Transverse colon (tissue), 4 donors: ENCODE data around the gene MAP4K1. TPM values are rescaled to one million over a fixed set of nuclear protein-coding genes. Genes with fewer than 3 reads are reported as not detected.

ENCODE experiments used
- DNase-seq: peaks from one replicate; pipeline ENCODE4 v3.0.0-alpha.2; 2019
- H3K27ac ChIP-seq, 4 donors: fragments of 200-600 bp; sonication (generic); 2 replicates each; pipeline ENCODE4 v1.5.1; 2016 to 2018; ENCODE audit warnings: inconsistent platforms in 4 of 4
- H3K27me3 ChIP-seq: fragments of 200-600 bp; sonication (generic); 2 replicates; pipeline ENCODE4 v1.5.1; 2017; ENCODE audit warnings: inconsistent platforms
- H3K36me3 ChIP-seq, 4 donors: fragments of 200-600 bp; sonication (generic); 2 replicates each; pipeline ENCODE4 v1.5.1; 2017 to 2019; ENCODE audit warnings: inconsistent platforms in 4 of 4
- H3K4me1 ChIP-seq, 4 donors: fragments of 200-600 bp; sonication (generic); 2 replicates each; pipeline ENCODE4 v1.5.1; 2017 to 2020; ENCODE audit warnings: inconsistent platforms in 4 of 4
- H3K4me3 ChIP-seq, 4 donors: fragments of 200-600 bp; sonication (generic); 1 replicate in 1 of 4; 2 replicates in 3 of 4; pipeline versions ENCODE4 v1.5.1 to v1.6.1; 2017 to 2019; ENCODE audit warnings: inconsistent platforms in 4 of 4
- H3K9me3 ChIP-seq, 2 donors: fragments of 200-600 bp; sonication (generic); 2 replicates each; pipeline ENCODE4 v1.5.1; 2017 to 2019; ENCODE audit warnings: inconsistent platforms in 2 of 2
- EP300 ChIP-seq: sonication (generic); formaldehyde crosslinking; IDR thresholded peaks from one replicate; pipeline ENCODE4 v1.6.1; 2017; ENCODE audit warnings: antibody characterized with exemption, low read depth
- POLR2A ChIP-seq: fragments of 450-650 bp; IDR thresholded peaks from one replicate; pipeline ENCODE4 v1.6.1; 2016; ENCODE audit warnings: antibody characterized with exemption, mild to moderate bottlenecking, moderate library complexity
- POLR2AphosphoS5 ChIP-seq, 3 donors: sonication (generic); formaldehyde crosslinking; IDR thresholded peaks; one replicate each; pipeline ENCODE4 v1.6.1; 2016; ENCODE audit warnings: antibody characterized with exemption in 3 of 3
- WGBS, 2 donors: methylation state at CpG; one replicate each; pipeline ENCODE4 v1.1.5; 2018; ENCODE audit warnings: low coverage in 1 of 2; 5-methylcytosine and 5-hydroxymethylcytosine counted together
- in situ Hi-C, 4 donors: fragments of 200-750 bp; cut with MboI; loops; one replicate each; pipeline versions ENCODE4 v1.15.0 to v1.15.1; 2017; ENCODE audit warnings: low sequenced_read_pairs in 3 of 4, low pct_ligation_motif_present in 1 of 4, low pct_unique_long_range_greater_than_20kb in 1 of 4
- intact Hi-C: fragments of 100-400 bp; cut with DNase I; formaldehyde crosslinking; loops from one replicate; pipeline ENCODE4 v1.15.1; 2023; ENCODE audit warnings: low total_unique reads
- total RNA-seq, 4 donors: library from RNA; depleted of rRNA; stranded (reverse); fragments of >200 nt; gene quantifications; one replicate each; pipeline ENCODE4 v1.1.0, GENCODE V29; 2016
- TF ChIP-seq, protein P1 (sequence below), 5 experiments: fragments of 200-600 bp in 3 of 5; fragments of 450-650 bp in 2 of 5; sonication (generic) in 3 of 5; IDR thresholded peaks; 1 replicate in 2 of 5; 2 replicates in 3 of 5; pipeline ENCODE4 v1.5.1; 2016 to 2017; ENCODE audit warnings: antibody characterized with exemption in 5 of 5, inconsistent platforms in 3 of 5, mild to moderate bottlenecking in 2 of 5, moderate library complexity in 1 of 5

MAP4K1 gene
- 10 to 100 TPM in 2 of 4 donors, 1 to 10 TPM in 1, not detected in 1; 4.0 to 49.0 (median 11.1) TPM for total RNA-seq

DNA sequence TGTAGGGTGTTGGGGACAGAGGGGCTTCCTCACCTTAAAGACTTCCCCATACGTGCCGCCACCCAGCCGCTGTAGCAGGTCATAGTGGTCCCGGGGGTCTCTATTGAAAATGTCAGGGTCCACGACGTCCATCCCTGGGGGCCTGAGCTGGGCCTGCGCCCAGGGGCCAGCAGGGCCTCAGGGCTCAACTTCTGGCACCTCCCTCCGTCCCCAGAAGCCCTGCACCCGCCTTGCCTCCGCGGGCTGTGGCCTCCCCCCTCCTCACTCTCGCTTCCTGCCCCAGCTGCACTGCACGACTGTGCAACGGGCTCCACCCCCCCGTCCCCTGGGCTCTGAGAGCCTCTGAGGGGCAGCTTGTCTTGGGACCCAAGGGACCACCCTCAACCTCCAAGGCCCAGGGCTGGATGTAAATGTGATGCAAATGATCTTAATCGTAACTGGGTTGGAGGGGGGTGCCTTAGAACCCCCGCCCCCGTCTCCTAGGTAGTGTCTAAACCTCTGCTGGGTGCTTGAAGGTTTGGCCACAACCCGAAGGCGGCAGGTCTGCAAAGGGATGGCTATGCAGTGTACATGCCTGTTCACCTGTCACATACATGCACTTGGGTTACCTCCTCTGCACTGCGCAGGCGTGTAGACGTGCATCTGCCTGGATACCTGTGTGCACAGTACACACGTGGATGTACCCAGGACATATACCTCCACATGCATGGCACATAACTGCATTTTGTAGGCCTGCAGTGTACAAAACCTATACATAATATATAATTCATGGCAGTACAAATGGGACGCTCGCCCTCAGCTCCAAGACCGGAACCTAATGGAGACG, at the start of gene MAP4K1:
MAP4K1 (minus strand) TSS at position 190 of the 826 bp plus-strand sequence; CDS start at position 132, 58 bp downstream.
- H3K27me3 ChIP-seq = no peaks in the 10 kb centered on the region
- no peaks in the 10 kb centered on the region for H3K9me3 ChIP-seq
- in situ Hi-C loops = loop anchor here in 2 of 4 donors (10.0 to 25.0 kb wide), 2 partner anchors 73 to 206 kb away; partner anchors contain the start of gene FAM98C (in 1 of the 2)
- intact Hi-C loops = no loop called here
- peak; percentile 78 for DNase-seq
- 20 to 51% methylated on average over 2 to 28 of the region's 28 CpGs for WGBS, 2 donors
- peaks cover 0 to 21% (median 9%) of the 10 kb centered on the region in 4 donors for H3K36me3 ChIP-seq
- TF ChIP-seq, protein P1, sequence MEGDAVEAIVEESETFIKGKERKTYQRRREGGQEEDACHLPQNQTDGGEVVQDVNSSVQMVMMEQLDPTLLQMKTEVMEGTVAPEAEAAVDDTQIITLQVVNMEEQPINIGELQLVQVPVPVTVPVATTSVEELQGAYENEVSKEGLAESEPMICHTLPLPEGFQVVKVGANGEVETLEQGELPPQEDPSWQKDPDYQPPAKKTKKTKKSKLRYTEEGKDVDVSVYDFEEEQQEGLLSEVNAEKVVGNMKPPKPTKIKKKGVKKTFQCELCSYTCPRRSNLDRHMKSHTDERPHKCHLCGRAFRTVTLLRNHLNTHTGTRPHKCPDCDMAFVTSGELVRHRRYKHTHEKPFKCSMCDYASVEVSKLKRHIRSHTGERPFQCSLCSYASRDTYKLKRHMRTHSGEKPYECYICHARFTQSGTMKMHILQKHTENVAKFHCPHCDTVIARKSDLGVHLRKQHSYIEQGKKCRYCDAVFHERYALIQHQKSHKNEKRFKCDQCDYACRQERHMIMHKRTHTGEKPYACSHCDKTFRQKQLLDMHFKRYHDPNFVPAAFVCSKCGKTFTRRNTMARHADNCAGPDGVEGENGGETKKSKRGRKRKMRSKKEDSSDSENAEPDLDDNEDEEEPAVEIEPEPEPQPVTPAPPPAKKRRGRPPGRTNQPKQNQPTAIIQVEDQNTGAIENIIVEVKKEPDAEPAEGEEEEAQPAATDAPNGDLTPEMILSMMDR (IDR thresholded peaks at IDR 0.05) = no peak
- TF ChIP-seq EP300 = no peak
- no peak for TF ChIP-seq POLR2AphosphoS5 (IDR thresholded peaks at IDR 0.05)
- TF ChIP-seq POLR2A = no peak
- peak within 1 kb of the TSS; percentile 56 to 95 (median 78) for H3K4me3 ChIP-seq
- peaks cover 11 to 20% (median 16%) of the 10 kb centered on the region in 4 donors for H3K4me1 ChIP-seq
- peak within 1 kb of the TSS; percentile 89 to 95 (median 92) for H3K27ac ChIP-seq

DNA sequence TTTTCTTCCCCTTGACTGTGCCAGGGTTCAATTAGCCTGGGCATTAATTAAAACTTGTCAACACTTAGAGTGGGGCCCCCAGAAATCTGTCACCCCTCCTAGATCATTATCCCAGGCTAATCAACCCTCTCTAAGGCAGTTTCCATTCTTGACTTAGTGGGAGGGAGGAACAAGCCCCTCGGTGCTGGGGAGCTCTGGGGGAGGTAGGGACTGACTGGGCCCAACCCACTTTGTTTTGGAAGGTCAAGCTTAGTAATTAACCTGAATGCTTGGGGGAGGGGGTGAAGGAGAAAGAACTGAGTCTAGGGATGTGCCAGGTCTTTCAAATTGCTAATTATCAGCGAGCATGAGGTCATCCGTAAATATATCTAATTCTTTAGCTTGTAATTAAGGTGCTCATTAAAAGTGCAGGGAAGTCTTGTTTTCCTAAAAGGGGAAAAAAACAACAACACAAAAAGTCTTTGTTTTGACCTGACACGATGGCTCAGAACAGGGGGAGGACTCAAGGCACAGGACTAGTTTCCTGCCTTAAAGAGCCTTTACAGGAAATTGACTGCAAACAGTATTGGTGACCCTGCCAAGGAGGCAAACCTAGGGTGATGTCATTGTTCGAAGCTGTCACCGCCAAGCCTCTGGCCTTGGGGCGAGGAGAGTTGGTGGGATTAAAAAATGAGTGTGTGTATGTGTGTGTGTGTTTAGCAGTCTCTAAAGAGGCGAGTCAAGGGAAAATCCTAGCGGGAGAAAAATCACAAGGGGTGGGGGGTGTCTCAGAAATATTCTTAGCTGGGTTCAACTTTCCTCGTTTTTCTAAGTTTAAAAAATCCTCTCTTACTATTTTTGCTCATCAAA, 49.1 kb upstream of the MAP4K1 start:
- Histone ChIP-seq H3K9me3 (no peaks in the 10 kb centered on the region), H3K4me1 (peaks cover 96 to 100% (median 99%) of the 10 kb centered on the region in 4 donors), H3K36me3 (no peaks in the 10 kb centered on the region), H3K27me3 (no peaks in the 10 kb centered on the region), H3K27ac (peak overlapping the region; percentile 99 to 100 (median 99)), H3K4me3 (no peak overlapping the region)
- WGBS, 2 donors = 25 to 33% methylated on average over 9 to 10 of the region's 10 CpGs
- intact Hi-C loops (no loop called here), in situ Hi-C loops (no loop called here)
- peak; percentile 47 for DNase-seq
- TF ChIP-seq POLR2AphosphoS5 (IDR thresholded peaks at IDR 0.05) (peak; percentile 22 to 55 (median 32)), EP300 (no peak)
- TF ChIP-seq, protein P1 (IDR thresholded peaks at IDR 0.05) = no peak

DNA sequence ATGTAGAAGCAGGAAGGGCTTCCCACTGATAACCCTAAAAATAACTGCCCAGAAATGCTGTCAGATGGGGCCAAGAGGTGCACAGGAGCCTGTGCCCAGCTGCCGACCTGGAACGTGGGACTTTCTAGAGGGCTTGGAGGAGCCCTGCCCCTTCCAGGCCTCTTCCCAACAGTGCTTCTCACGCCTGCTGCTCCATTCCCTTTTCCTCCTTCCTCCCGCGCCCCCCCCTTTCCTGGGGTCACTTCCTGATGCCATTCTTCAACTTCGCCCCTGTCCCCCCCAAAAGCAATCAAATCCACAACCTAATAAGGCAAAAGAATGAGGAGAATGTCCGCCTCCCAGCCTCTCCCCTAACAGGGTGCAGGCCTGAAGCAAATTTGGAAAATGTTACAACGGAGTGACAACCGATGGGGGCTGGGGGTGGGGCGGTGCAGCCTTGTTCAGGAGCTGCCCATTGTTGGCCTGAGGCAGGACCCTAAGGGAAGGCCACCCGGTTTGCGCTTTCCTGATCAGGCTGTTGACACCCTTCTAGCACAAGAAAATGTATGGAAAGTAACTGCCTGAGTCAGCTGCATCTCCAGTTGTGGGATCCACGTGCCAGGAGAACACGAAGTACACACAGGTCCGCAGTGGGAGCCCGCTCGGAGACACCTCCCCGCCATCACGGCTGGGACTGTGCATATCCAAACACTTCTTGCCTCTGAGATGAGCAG, 48.4 kb upstream of the MAP4K1 start:
- TF ChIP-seq POLR2A (peak; percentile 33), POLR2AphosphoS5 (IDR thresholded peaks at IDR 0.05) (peak in 1 of 3 donors; percentile 17)
- TF ChIP-seq, protein P1 (IDR thresholded peaks at IDR 0.05) = no peak
- no peaks in the 10 kb centered on the region for H3K36me3 ChIP-seq
- in situ Hi-C loops = no loop called here

More for the DNA sequence above, 48.4 kb upstream of the MAP4K1 start:
- DNase-seq = peak; percentile 57
- Histone ChIP-seq H3K27ac (peak overlapping the region; percentile 99 to 100 (median 99)), H3K27me3 (no peaks in the 10 kb centered on the region), H3K4me1 (peaks cover 95 to 100% (median 99%) of the 10 kb centered on the region in 4 donors), H3K9me3 (no peaks in the 10 kb centered on the region), H3K4me3 (no peak overlapping the region)
- intact Hi-C loops = no loop called here
- 32 to 55% methylated on average over 3 to 19 of the region's 19 CpGs for WGBS, 2 donors
